SK-N-SH treated with all-trans-retinoic acid at 6 μM for 48 hours (cell line): ENCODE measurements around the gene MATN4.

Experiments
- ARNTL ChIP-seq: fragments of 450-650 bp; formaldehyde crosslinking; IDR thresholded peaks from 2 replicates; pipeline ENCODE4 v1.5.0; 2020; ENCODE audit warnings: low read depth, mild to moderate bottlenecking, moderate library complexity, borderline replicate concordance
- CSDC2 ChIP-seq: fragments of 250-450 bp; sonication (Bioruptor Pico); IDR thresholded peaks from 2 replicates; pipeline ENCODE4 v1.5.0; 2020; ENCODE audit warnings: mild to moderate bottlenecking, moderate library complexity
- CSRNP3 ChIP-seq: fragments of 250-450 bp; sonication (Bioruptor Pico); IDR thresholded peaks from 2 replicates; pipeline ENCODE4 v1.5.1; 2021; ENCODE audit warnings: mild to moderate bottlenecking, moderate library complexity
- ISL1 ChIP-seq: fragments of 250-450 bp; sonication (Bioruptor Pico); IDR thresholded peaks from 2 replicates; pipeline ENCODE4 v2.1.2; 2022; ENCODE audit warnings: mild to moderate bottlenecking, moderate library complexity
- OSR1 ChIP-seq: fragments of 250-450 bp; sonication (Bioruptor Pico); IDR thresholded peaks from 2 replicates; pipeline ENCODE4 v1.8.0; 2022; ENCODE audit warnings: moderate library complexity, mild to moderate bottlenecking, inconsistent platforms
- PATZ1 ChIP-seq: fragments of 250-450 bp; sonication (Bioruptor Pico); IDR thresholded peaks from 2 replicates; pipeline ENCODE4 v1.8.0; 2020; ENCODE audit warnings: mild to moderate bottlenecking, moderate library complexity, borderline replicate concordance
- TCF4 ChIP-seq: fragments of 250-450 bp; sonication (Bioruptor Pico); IDR thresholded peaks from 2 replicates; pipeline ENCODE4 v1.8.0; 2021; ENCODE audit warnings: mild to moderate bottlenecking, moderate library complexity, borderline replicate concordance
- TOX ChIP-seq: fragments of 250-450 bp; sonication (Bioruptor Pico); IDR thresholded peaks from 2 replicates; pipeline ENCODE4 v1.8.0; 2021; ENCODE audit warnings: mild to moderate bottlenecking, moderate library complexity, borderline replicate concordance
- TSHZ2 ChIP-seq: fragments of 250-450 bp; sonication (Bioruptor Pico); IDR thresholded peaks from 2 replicates; pipeline ENCODE4 v1.5.0; 2020; ENCODE audit warnings: mild to moderate bottlenecking, moderate library complexity
- ZC3H10 ChIP-seq: fragments of 250-450 bp; sonication (Bioruptor Pico); IDR thresholded peaks from 2 replicates; pipeline ENCODE4 v1.5.1; 2021; ENCODE audit warnings: mild to moderate bottlenecking, moderate library complexity
- ZFP3 ChIP-seq: fragments of 250-450 bp; sonication (Bioruptor Pico); IDR thresholded peaks from 2 replicates; pipeline ENCODE4 v1.5.0; 2020; ENCODE audit warnings: mild to moderate bottlenecking, moderate library complexity
- ZFP30 ChIP-seq: fragments of 450-650 bp; formaldehyde crosslinking; IDR thresholded peaks from 2 replicates; pipeline ENCODE4 v1.5.0; 2022; ENCODE audit warnings: mild to moderate bottlenecking, moderate library complexity
- ZNF565 ChIP-seq: fragments of 450-650 bp; formaldehyde crosslinking; conservative IDR thresholded peaks from 2 replicates; pipeline ENCODE4 v1.5.0; 2020; ENCODE audit warnings: low read depth, mild to moderate bottlenecking, moderate library complexity
- ZNF8 ChIP-seq: fragments of 450-650 bp; formaldehyde crosslinking; IDR thresholded peaks from 2 replicates; pipeline ENCODE4 v1.5.0; 2020; ENCODE audit warnings: mild to moderate bottlenecking, moderate library complexity

- TF ChIP-seq OSR1 (CRISPR knock-in tag) (no peak), ZC3H10 (CRISPR knock-in tag) (no peak), ZNF565 (CRISPR knock-in tag) (no peak), ZNF8 (CRISPR knock-in tag) (no peak), CSRNP3 (CRISPR knock-in tag) (no peak), TSHZ2 (no peak), CSDC2 (CRISPR knock-in tag) (no peak), TCF4 (CRISPR knock-in tag) (no peak), TOX (CRISPR knock-in tag) (no peak), ISL1 (CRISPR knock-in tag) (no peak), PATZ1 (CRISPR knock-in tag) (no peak), ZFP30 (CRISPR knock-in tag) (no peak), ARNTL (CRISPR knock-in tag) (no peak), ZFP3 (CRISPR knock-in tag) (no peak)
Measured at GRCh38 chr20:45347297-45347935, 39.3 kb upstream of the MATN4 start.
